Thymus (tissue), 11 donors: ENCODE data around the gene ADRA2B. TPM values are rescaled to one million over a fixed set of nuclear protein-coding genes. Genes with fewer than 3 reads are reported as not detected.

Source experiments
- DNase-seq, 9 donors: peaks; one replicate each; pipeline ENCODE4 v3.0.0-alpha.2; 2013; ENCODE audit warnings: low spot score in 9 of 9, low read depth in 6 of 9, missing footprints in 1 of 9
- H3K27ac ChIP-seq, 2 donors: one replicate each; pipeline ENCODE4 v1.5.1; 2013; ENCODE audit warnings: control low read depth in 1 of 2, low read depth in 1 of 2, low read length in 1 of 2, mild to moderate bottlenecking in 1 of 2, moderate library complexity in 1 of 2
- H3K27me3 ChIP-seq, 2 donors: one replicate each; pipeline ENCODE4 v1.5.1; 2013; ENCODE audit warnings: low read length in 1 of 2; ENCODE audit not compliant: control insufficient read depth in 2 of 2, insufficient read depth in 1 of 2
- H3K36me3 ChIP-seq, 2 donors: one replicate each; pipeline ENCODE4 v1.5.1; 2013; ENCODE audit warnings: low read length in 1 of 2, mild to moderate bottlenecking in 1 of 2, moderate library complexity in 1 of 2; ENCODE audit not compliant: control insufficient read depth in 2 of 2, insufficient read depth in 2 of 2
- H3K4me1 ChIP-seq, 2 donors: one replicate each; pipeline ENCODE4 v1.5.1; 2013; ENCODE audit warnings: low read length in 2 of 2; ENCODE audit not compliant: control insufficient read depth in 2 of 2, insufficient read depth in 2 of 2
- H3K4me3 ChIP-seq, 2 donors: one replicate each; pipeline ENCODE4 v1.5.1; 2013; ENCODE audit warnings: low read length in 2 of 2, control low read depth in 1 of 2, mild to moderate bottlenecking in 1 of 2
- H3K9me3 ChIP-seq, 2 donors: one replicate each; pipeline ENCODE4 v1.5.1; 2013; ENCODE audit warnings: low read length in 1 of 2, mild to moderate bottlenecking in 1 of 2; ENCODE audit not compliant: control insufficient read depth in 2 of 2, insufficient read depth in 1 of 2
- WGBS: extraction: QIAGEN DNeasy Blood & Tissue Kit; methylation state at CpG from one replicate; pipeline ENCODE4 v1.1.7; 2013; 5-methylcytosine and 5-hydroxymethylcytosine counted together
- polyA plus RNA-seq: library from polyadenylated mRNA; stranded (reverse); fragments of 200-250 nt; gene quantifications from one replicate; pipeline ENCODE4 v1.2.3, GENCODE V29; 2013
- total RNA-seq: library from RNA; stranded (reverse); fragments of 120-200 nt; gene quantifications from one replicate; pipeline ENCODE4 v1.2.4, GENCODE V29; 2013
- donor health status: healthy.

The ADRA2B gene
- total and polyA plus RNA-seq, 2 donors, result 0.28 to 0.52 TPM

DNA sequence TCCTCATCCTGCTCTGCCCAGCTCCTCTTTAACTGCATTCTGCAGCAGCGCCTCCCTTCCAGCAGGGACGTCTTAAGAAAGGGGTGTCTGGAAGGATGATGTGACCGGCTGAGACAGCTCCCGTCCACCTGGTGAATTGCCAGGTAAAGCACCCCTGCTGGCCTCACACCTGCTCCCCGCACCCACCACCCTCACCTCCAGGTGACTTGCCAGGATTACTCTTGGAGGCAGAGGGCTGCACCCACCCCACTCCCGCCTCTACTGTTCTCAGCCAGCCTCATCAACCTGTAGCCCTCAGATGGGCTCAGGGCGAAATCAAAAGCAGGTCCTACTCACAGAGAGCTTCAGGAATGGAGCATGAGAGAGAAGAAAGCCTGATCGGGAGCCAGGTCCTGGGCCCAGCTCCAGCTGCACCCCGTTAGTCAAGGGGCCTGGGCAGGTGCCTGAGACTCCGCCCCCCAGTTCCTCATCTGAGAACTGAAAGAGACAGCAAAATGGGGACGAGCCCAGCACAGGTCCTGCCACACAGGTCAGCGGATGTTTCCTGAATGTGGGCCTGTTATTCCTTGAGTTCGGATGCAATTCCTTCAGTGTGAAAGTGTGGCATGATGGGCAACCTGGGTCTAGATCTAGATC lies 5.6 kb downstream of the ADRA2B start:
- H3K4me1 ChIP-seq, result peaks cover 0 to 8% of the 10 kb centered on the region in 2 donors
- H3K4me3 ChIP-seq, result no peak overlapping the region
- no peaks in the 10 kb centered on the region for H3K36me3 ChIP-seq
- no peak for DNase-seq
- H3K9me3 ChIP-seq, result peaks cover 5 to 12% of the 10 kb centered on the region in 2 donors
- WGBS, result 91% methylated on average over 13 of the region's 13 CpGs
- H3K27ac ChIP-seq, result no peak overlapping the region
- H3K27me3 ChIP-seq, result peaks cover 12 to 61% of the 10 kb centered on the region in 2 donors

GRCh38 chr2:96109931-96110511 lies 6.3 kb downstream of the ADRA2B start:
- Histone ChIP-seq H3K4me3 (no peak overlapping the region), H3K27me3 (peaks cover 5 to 54% of the 10 kb centered on the region in 2 donors), H3K4me1 (peaks cover 0 to 8% of the 10 kb centered on the region in 2 donors), H3K27ac (no peak overlapping the region), H3K36me3 (no peaks in the 10 kb centered on the region), H3K9me3 (peaks cover 6 to 12% of the 10 kb centered on the region in 2 donors)
- DNase-seq, result no peak
- 98% methylated on average over 3 of the region's 3 CpGs for WGBS

DNA sequence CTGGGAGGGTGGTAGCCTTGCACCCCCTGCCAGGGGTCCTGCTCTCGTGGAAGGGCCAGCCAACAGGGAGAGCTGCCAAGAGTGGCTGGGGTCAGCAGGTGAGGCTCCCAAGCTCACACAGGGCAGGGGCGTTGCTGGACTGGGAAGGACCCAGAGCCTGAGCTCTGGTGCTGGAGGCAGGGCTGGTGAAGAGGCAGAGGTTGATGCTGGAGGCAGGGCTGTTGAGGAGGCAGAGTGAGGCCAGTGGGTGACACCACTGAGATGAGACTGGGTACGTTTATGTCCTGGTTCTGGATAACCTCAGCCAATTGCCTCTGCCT lies 7.0 kb downstream of the ADRA2B start:
- Histone ChIP-seq H3K9me3 (peaks cover 7 to 17% of the 10 kb centered on the region in 2 donors), H3K4me1 (peaks cover 0 to 8% of the 10 kb centered on the region in 2 donors), H3K27me3 (peaks cover 0 to 47% of the 10 kb centered on the region in 2 donors), H3K36me3 (no peaks in the 10 kb centered on the region), H3K4me3 (no peak overlapping the region), H3K27ac (no peak overlapping the region)
- WGBS, result 91% methylated on average over 3 of the region's 3 CpGs
- DNase-seq, result no peak

GRCh38 chr2:96108541-96109360 lies 7.6 kb downstream of the ADRA2B start:
- H3K9me3 ChIP-seq, result peaks cover 7 to 19% of the 10 kb centered on the region in 2 donors
- H3K4me3 ChIP-seq, result no peak overlapping the region
- H3K4me1 ChIP-seq, result peaks cover 0 to 8% of the 10 kb centered on the region in 2 donors
- 83% methylated on average over 17 of the region's 17 CpGs for WGBS
- H3K27me3 ChIP-seq, result peaks cover 0 to 42% of the 10 kb centered on the region in 2 donors
- no peak for DNase-seq
- H3K36me3 ChIP-seq, result no peaks in the 10 kb centered on the region
- no peak overlapping the region for H3K27ac ChIP-seq

GRCh38 chr2:96108151-96108540 lies 8.2 kb downstream of the ADRA2B start:
- DNase-seq, result no peak
- Histone ChIP-seq H3K36me3 (no peaks in the 10 kb centered on the region), H3K27me3 (peaks cover 0 to 40% of the 10 kb centered on the region in 2 donors), H3K9me3 (peaks cover 7 to 19% of the 10 kb centered on the region in 2 donors), H3K4me1 (peaks cover 0 to 8% of the 10 kb centered on the region in 2 donors), H3K4me3 (no peak overlapping the region), H3K27ac (no peak overlapping the region)
- WGBS, result 64% methylated on average over 5 of the region's 5 CpGs

DNA sequence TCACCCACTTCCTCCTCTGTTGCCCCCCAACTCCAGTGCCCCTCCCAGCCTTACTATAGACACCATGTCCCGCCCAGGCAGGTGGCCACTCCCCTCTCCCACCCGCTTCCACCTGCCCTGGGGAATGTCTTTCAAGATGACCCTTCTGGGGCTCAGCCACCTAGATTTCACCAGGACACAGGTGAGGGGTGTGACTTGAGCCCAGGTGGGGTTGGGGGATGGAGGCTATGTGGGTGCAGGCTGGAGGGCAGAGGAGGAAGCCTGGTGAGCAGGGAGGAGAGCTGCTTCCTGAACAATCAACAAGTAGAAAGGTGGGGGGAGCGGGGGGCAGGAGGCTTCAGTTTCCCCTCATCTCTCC lies 8.7 kb downstream of the ADRA2B start:
- WGBS, result 72% methylated on average over 3 of the region's 3 CpGs
- Histone ChIP-seq H3K27ac (no peak overlapping the region), H3K9me3 (peaks cover 7 to 19% of the 10 kb centered on the region in 2 donors), H3K36me3 (no peaks in the 10 kb centered on the region), H3K4me1 (peaks cover 0 to 8% of the 10 kb centered on the region in 2 donors), H3K27me3 (peaks cover 0 to 35% of the 10 kb centered on the region in 2 donors), H3K4me3 (no peak overlapping the region)
- no peak for DNase-seq

GRCh38 chr2:96106991-96107707 lies 9.2 kb downstream of the ADRA2B start:
- Histone ChIP-seq H3K4me3 (no peak overlapping the region), H3K4me1 (peaks cover 0 to 8% of the 10 kb centered on the region in 2 donors), H3K36me3 (no peaks in the 10 kb centered on the region), H3K9me3 (peaks cover 7 to 19% of the 10 kb centered on the region in 2 donors), H3K27ac (no peak overlapping the region), H3K27me3 (peaks cover 0 to 31% of the 10 kb centered on the region in 2 donors)
- WGBS, result 88% methylated on average over 9 of the region's 9 CpGs
- DNase-seq, result no peak

DNA sequence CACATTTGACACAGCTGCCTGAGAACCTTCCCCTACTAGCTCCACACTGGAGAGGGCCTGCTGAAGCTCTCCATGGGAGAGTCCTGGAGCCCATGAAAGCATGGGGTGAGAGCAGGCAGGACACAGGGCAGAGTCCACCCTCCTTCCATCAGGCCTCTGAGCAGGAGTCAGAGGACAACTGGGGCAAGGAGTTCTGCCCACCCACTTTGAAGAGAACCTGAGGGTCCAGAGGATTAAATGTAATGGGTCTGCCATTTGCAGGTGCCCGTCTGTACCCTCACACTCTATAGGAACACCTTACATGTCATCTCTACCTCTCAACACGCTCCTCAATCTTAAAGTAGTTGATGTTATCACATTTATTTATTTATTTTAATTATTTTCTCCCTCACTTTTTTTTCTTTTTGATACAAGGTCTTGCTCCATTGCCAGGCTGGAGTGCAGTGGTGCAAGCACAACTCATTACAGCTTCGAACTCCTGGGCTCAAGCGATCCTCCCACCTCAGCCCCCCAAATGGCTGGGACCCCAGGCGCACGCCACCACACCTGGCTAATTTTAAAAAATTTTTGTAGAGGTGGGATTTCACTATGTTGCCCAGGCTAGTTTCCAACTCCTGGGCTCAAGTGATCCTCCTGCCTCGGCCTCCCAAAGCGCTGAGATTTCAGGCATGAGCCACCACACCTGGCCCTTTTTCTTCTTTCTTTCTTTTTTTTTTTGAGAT lies 10.2 kb downstream of the ADRA2B start:
- DNase-seq, result no peak
- no peak overlapping the region for H3K4me3 ChIP-seq
- H3K27me3 ChIP-seq, result peaks cover 0 to 30% of the 10 kb centered on the region in 2 donors
- H3K4me1 ChIP-seq, result peaks cover 0 to 8% of the 10 kb centered on the region in 2 donors
- no peak overlapping the region for H3K27ac ChIP-seq
- no peaks in the 10 kb centered on the region for H3K36me3 ChIP-seq
- 99% methylated on average over 8 of the region's 8 CpGs for WGBS
- H3K9me3 ChIP-seq, result peaks cover 7 to 19% of the 10 kb centered on the region in 2 donors
